NCI-H345 (cell line): ENCODE results near the gene FANCE.
"Not testable (repeated sequence)": the region's sequence is repeated elsewhere in the genome, so short reads cannot be mapped to it uniquely, and the experiment has no call there.

Experiments
- DNase-seq: peaks from one replicate; lab custom pipeline; 2025; lab: John Stamatoyannopoulos, UW

The FANCE gene

DNA sequence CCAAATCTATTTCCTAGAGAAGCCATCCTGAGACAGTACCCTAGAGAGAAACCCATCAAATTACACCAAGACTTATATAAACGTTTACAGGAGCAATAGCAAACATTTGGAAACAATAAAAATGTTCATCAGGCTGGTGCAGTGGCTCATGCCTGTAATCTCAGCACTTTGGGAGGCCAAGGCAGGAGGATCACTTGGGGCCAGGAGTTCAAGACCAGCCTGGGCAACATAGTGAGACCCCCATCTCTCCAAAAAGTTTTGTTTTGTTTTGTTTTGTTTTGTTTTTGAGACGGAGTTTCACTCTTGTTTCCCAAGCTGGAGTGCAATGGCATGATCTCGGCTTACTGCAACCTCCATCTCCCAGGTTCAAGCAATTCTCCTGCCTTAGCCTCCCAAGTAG lies 19.4 kb upstream of the FANCE start:
- not testable (repeated sequence) for DNase-seq

DNA sequence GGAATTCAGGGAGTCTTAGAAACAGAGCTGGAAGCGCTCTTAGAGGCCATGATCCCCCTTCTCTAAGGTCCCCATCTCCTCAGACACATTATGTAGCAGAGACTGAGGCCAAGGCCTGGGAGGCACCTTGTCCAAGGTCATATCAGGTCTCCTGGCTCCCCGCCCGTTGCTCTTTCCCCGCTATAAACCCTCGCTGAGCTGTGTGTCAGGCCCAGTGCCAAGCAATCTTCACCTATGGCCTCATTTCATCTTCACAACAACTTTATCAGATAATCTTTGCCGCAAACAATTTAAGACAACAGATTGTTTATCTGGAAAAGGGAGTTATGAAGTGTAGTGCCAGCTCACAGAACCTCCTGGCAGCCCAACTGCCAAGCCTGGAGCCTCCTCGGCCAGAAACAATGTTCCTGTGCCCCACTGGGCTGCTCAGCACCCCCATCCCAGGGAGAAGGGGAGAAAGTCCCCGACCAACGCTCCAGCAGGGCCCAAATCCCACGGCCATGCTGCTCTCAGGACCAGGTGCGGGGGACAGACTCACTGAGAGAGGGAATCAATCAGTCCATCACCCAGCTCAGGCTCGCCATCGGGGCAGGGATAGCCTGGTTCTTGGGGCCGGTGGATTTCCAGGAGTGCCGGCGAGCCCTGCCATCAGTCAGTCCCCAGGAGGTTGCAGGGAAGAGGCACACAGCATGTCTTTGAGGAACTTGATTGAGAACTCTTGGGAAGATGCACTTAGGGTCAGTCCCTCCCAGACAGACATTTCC lies 16.9 kb upstream of the FANCE start:
- no peak for DNase-seq

DNA sequence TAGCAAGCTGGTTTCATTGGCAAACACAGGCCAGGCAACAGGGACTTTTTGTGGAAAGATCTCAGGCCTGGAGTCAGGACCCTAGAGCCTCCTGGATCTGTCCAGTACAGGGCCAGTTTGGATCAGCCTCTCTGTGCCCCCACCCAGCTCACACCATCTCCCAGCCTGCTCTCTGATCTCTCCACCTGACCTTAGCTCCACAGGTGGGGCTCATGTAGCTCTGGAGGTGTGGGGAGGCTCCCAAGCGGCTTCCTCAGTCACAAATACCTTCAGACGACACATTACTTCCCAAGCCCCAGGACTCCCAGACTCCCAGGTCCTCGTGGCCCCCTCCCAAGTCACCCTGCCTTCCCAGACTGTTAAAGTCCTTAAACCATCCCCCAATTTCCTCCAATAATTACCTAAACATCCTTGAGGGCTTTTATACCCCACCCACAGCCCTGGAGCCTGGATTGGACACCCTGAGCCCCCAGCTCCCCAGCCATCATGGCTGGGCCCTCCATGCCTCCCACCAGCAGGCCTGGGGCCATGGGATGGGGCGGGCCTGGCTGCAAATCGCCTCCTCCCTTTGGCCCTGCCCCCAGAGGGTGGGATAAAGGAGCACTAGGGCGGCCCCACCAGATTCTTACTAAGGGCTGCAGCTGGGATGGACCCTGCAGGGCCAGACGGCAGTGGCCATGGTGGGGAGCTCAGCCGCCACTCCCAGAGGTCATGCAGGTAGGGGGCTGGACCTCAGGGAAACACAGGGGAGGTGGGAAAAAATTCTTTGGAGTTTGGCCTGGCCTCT lies 15.9 kb upstream of the FANCE start:
- DNase-seq, result no peak

DNA sequence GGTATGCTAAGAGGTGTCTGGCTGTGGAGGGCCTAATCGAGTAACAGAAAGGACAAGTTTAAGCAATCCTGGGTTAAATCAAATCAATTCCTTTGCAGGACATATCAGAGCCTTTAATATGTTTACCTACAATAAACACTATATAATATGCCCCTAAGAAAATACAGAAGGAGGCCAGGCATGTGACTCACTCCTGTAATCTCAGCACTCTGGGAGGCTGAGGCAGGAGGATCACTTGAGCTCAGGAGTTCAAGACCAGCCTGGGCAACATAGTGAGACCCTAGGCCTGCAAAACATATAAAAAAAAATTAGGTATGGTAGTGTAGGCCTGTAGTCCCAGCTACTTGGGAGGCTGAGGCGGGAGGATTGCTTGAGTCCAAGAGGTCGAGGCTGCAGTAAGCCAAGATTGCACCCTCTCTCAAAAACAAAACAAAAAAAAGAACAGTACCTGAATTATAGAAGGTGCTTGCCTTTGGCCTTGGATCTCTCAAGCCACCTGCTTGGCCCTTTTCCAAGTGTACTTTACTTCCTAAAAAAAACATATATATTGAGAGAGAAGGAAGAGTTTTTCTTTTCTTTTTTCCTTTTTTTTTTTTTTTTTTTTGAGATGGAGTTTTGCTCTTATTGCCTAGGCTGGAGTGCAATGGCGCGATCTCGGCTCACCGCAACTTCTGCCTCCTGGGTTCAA lies 13.6 kb upstream of the FANCE start:
- DNase-seq, result not testable (repeated sequence)

DNA sequence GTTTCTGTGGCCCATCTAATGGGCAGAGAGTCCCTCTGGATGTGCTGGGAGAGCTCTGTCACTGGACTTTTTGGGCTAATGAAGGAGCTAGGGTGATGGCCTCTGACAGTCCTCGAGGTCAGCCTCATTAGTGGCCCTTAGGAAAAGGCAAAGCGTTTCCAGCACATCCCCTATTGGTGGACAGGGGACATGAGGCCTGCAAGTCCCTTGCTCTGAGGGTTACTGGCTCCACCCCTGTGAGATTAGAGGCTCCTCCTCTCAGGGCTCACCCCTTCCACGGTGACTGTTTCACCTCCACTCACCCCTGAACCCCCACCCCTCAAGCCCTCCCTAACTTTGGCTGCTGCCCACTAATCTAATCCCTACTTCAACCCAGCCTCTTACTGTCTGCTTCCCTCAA lies 12.8 kb upstream of the FANCE start:
- no peak for DNase-seq

DNA sequence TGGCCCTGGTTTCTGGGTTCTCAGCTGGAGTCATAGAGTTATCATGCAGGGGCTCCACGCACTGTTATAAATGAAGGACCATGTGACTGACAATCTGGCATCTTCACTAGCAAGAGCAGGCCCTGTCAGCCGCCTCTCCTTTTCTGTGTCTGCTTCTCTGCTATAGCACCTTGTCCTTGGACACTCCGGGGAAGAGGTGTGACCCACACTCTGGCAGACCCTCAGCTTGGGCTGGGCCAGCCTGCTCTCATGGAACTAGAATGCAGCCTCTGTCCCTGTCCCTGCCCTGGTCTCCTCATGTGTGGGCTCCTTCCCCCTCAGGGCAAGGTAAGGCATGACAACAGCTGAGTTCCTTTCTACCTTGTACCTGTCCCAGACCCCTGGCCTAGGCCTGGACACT lies 10.9 kb upstream of the FANCE start:
- DNase-seq, result no peak

DNA sequence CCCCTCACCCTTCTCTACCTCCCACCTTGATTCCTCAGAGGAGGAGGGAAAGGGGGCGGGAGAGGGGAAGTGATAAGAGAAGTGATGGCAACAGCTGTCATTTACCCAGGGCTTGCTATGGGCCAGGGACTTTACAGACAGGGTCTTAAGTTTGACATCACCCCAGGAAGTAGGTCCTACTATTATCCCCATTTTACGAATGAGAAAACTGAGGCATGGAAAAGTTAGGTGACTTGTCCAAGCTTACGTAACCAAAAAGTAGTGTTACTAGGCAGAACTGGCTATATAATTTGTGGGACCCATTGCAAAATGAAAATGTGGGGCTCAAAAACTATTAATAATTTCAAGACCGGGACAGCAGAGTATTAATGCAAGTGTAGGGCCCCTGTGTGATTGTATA lies 10.5 kb upstream of the FANCE start:
- DNase-seq, result no peak

DNA sequence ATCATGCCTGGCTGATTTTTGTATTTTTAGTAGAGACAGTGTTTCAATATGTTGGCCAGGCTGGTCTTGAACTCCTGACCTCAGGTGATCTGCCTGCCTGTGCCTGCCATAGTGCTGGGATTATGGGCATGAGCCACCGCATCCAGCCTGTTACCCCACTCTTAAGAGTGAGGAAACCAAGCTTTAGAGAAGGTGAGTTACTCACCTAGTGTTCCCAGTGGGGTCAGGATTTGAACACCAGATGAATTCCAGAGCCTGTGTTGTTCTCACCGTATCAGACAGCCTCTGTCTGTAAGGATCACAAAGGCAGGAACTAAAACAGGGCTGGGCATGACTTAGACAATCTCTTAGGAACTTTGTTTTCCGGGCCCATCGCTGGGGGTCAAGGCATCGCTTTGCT lies 9.4 kb upstream of the FANCE start:
- no peak for DNase-seq

DNA sequence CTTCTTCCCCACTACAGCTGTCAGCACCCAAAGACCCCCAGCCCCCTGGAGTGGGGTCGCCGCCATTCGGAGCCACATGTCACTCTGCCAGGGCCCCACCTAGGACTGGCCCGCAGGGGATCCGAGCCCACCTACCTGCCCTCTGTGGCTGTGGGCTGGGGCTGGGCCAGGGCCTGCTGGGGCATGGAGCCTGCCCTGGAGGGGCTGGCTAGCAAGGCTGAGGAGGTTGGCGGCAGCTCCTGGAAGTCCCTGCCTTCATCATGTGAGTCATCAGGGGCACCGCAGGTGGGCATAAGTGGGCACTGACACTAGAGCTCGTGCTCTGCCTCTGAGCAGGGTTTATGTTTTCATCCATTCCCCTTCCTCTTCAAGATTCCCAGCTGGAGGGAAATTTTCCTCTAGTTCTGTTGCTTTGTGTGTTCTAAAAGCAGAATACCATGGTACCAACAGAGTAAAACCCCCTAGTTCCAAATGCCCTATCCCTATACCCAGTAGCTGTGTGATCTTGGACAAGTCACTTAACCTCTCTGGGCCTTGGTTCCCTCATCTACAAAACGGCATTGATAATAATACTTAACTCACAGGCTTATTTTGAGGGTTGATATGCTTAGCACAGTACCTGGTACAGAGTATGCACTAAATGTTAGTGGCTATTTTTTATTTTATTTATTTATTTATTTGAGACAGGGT lies 8.7 kb upstream of the FANCE start:
- no peak for DNase-seq

DNA sequence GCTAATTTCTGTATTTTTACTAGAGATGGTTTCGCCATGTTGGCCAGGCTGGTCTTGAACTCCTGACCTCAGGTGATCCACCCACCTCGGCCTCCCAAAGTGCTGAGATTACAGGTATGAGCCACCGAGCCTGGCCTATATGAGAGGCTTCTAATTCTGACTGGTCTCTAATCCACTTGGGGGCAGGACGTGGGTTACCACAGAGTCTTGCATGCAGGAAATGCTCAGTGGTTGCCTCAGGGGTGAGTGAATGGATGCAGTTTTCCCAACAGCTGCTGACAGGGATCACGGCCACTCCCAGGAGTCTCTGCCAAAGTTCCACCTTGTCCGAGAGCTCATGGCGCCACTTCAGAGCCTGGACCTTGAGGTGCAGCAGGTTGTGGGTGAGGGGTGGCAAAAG lies 6.4 kb upstream of the FANCE start:
- DNase-seq, result no peak

DNA sequence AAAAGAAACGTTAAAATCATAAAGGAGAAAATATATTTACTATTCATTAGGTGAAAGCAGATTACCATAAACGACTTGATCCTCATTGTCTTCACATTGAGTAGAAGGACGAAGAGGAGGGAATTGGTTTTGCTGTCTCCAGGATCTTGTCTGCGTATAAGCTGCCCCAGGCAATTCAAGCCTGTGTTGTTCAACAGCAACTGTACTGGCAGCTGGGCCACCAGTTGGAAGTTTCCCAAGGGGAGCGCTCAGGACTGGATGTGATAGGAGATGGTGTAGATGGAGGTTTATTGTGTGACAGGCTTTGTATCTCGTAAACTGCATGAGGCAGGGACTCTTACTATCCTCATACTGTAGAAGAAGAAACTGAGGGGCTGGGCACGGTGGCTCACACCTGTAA lies 3.9 kb upstream of the FANCE start:
- no peak for DNase-seq

DNA sequence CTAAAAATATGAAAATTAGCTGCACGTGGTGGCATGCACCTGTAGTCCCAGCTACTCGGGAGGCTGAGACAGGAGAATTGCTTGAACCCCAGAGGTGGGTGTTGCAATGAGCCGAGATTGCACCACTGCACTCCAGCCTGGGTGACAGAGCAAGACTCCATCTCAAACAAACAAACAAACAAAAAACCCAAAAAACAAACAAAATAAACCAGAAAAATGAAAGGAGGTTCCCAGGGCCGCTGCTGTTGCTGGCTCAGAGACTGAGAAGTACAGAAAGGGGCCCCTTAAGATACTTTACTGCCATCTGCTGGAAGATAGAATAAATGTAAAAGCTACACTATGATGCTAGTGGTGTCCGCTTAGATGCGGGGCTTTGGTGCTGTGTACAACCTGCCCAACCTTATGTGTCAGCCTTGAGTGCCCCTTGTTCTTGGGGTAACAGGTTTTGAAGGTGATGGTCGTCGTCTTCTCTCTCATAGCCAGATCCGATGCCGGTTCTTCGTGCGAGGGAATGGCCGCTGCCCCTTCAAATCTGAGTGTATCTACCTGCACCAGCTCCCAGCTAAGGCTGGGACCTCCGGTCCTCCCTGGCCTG lies 2.8 kb upstream of the FANCE start:
- peak; percentile 78 for DNase-seq

DNA sequence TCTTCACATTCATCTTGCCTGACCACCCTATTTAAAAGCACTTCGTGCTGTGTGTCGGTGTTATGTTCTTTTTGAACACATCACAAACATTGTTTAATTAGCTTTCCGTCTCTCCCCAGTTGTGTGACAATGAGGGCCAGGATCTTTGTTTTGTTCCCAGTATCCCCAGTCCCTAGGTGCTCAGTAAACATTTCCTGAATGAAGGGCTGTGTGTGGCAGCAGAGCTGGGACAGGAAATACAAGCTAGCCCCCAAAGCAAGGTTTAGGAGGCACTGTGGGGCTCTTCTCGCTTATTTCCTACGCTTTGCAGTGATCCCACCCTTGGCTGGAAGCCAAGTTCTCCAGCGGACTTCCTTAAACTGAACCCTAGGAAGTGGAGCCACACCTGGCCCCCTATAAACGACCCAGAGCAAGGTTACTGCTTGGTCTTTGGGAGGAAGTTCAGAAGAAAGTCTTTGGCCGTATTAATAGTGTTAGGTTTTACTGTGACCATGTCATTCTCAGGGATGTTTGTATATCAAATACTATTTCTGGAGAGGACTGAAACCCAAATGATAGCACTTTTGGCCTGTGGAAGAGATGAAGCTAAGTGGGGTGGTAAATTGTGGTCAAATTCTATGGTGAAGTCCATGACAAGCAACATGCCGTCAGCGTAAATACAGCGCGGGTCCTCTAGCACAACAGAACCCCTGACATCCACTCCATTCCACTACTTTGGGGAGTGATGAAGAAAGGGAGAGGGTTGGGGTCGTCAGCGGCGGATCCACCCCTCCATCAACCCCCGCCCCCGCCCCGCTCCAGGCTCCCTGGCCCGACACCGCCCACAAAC lies 570 bp upstream of the FANCE start:
- no peak for DNase-seq

DNA sequence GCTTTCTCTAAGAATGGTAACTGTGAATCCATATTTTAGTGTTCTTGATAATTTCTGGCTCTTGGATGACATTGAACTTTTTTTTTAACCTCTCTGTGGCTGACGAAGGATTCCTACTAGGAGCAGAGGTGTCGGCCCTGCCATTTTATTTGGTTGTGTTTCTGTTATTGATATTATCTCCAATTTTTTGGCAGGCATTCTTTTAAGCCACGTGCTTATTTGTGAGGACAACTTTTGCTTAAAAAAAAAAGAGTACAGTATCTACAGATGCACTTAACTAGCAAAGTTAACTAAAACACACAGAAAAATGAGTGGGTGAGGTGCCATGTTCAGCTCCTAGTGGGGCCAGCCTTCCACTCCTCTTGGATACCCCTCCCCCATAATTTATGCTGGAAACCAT lies 1.1 kb downstream of the FANCE start:
- DNase-seq, result no peak

DNA sequence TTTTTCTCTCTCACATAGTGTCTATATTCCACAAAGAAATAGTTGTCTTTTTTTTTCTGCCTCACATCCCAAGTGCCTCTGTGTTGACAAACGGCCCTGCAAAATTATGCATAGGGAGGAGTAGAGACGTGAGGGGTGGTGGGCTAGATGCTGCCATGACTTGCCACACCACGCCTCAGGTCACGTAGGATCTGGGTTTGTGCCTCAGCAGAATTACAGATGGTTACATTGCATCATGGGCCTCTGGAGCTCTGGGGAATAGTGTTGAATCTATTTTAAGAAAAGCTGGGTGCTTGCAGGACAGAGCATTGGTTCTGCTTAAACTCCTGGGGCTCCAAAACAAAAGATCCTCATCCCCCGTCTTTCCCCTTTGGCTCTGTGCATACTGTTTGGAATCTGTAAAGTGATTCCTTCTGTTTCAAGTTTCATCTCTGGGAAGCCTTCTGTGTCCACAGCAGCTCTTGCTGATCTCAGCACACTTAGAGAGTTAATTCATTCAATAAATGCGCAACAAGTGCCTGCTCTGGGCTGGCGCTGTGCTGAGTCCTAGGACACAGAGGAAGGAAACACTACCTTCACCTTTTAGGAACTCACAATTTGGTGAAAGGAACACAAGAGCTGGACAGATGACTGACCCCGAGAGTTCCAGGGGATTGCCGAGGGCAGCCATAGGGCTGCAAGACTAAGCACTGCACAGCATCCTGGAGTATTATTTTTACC lies 2.4 kb downstream of the FANCE start:
- no peak for DNase-seq

DNA sequence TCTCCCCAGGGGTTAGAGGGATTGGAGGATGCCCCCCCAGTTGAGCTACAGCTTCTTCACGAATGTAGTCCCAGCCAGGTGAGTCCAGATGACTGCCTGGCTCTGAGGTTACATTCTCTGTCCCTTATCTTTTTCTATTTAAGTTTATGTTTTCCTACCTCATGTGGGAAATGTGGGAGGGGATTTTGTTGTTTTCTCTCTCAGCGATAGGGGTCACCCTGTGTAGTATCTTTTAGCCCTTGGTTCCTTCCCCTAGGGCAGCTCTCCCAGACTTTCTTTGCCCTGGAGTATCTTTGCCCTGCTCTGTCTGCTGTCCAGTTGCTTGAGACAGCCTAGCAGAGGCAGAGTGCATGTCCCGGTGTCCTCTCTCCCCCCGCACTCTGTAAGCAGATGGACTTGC lies 5.8 kb downstream of the FANCE start:
- DNase-seq, result no peak

DNA sequence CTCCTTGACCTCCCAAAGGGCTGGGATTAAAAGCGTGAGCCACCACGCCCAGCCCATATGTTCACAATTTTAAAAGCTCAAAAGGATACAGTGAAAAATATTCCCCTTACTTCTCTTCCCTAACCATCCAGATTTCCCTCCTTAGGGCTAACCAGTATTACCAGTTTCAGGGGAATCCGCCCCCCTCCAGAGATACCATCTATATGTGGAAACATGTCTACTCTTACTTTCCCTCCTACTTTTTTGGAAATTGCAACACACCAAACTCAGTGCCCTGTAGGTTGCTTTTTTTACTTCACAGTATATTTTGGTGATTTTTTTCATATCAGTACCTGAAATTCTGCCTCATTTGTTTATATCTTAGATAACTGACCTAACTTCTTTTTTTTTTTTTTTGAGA lies 9.1 kb downstream of the FANCE start:
- DNase-seq, result no peak

DNA sequence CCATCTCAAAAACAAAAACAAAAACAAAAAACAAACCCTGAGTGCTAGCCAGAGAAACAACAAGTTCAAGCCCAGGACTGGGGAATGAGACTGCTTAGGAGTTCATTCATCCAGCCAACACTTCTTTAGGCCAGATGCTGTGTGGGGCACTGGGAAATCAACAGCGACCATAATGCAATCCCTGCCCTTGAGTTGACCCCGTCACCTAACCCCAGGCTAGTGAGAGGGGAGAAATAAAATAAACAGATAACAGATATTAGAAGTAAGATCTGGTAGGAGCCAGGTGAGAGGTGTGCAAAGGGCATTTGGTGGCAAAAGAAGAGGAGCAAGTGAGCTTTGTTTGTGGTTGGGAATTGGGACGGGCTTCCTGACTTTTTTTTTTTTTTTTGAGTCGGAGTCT lies 11.2 kb downstream of the FANCE start:
- DNase-seq, result no peak

DNA sequence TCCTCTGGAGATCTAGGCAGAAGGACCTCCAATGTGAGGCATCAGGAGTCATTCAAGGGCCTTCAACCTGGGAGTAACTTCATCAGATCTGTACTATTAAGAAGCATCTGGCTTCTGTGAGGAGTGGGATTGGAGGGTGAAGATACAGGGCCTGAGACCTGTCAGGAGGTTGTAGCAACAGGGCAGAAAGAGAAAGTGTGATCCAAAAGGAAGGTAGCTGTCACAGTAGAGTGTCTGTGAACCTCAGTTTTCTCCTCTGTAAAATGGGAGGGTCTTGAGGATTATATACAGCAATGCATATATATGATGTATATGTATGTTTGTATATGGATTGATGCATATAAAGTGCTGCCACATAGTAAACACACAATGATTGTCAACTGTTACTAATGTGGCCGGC lies 13.5 kb downstream of the FANCE start:
- DNase-seq, result no peak

DNA sequence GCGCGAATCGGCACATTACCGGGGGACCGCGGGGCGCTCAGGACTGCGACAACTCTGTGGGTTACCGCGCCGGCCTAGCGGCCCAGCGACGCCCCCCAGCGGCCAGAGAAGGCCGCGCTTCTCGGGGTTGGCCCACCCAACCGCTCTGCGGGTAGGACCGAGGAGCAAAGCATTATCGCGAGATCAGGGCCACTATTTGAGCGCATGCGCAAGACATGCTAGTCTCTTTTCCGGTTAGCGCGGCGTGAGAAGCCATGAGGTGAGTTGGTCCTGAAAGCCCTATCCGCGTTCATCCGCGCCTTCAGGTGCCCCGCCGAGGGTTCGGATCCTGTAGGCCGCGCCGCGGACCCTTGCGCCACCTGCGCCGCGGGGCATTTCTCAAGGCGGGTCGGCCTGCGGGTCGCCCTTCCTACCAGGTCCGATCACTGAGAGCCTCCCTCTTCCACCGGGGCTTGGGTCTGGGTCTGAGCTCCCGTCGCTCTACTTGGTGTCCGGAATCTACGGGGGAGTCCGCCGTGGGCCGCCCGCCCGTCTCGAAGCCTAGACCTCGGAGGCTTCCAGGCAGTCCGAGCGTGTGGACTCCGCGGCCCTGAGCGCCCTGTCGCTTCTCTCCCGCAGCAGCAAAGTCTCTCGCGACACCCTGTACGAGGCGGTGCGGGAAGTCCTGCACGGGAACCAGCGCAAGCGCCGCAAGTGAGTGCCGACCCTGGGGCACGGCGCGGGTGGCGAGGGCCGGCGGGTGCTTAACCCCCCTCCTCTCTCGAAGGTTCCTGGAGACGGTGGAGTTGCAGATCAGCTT lies 16.2 kb downstream of the FANCE start, which contains the start of gene RPL10A:
Gene RPL10A, plus strand, starts transcription at position 221 of the 799 bp plus-strand sequence. Its CDS starts 34 bp downstream, at position 255.
- peak; percentile 91 for DNase-seq
